H1 (cell line): Measurements from ENCODE around the gene ZNF624. TPM values are rescaled to one million over a fixed set of nuclear protein-coding genes. Genes with fewer than 3 reads are reported as not detected.

Experiments
- CHD7 ChIP-seq: fragments of 300-600 bp; sonication (generic); IDR thresholded peaks from 2 replicates; pipeline ENCODE4 v1.7.1; 2012; ENCODE audit warnings: low read length, moderate library complexity, mild to moderate bottlenecking, inconsistent platforms; ENCODE audit not compliant: insufficient replicate concordance
- CREB1 ChIP-seq: IDR thresholded peaks from 2 replicates; pipeline ENCODE4 v1.6.1; 2012; ENCODE audit warnings: inconsistent platforms
- EGR1 ChIP-seq: IDR thresholded peaks from 2 replicates; pipeline ENCODE4 v1.6.1; 2011; ENCODE audit warnings: low read depth, low read length, borderline replicate concordance
- FOSL1 ChIP-seq: IDR thresholded peaks from 2 replicates; pipeline ENCODE4 v1.6.1; 2011; ENCODE audit warnings: mild to moderate bottlenecking, low read depth, low read length, moderate library complexity; ENCODE audit not compliant: insufficient read depth
- KDM4A ChIP-seq: IDR thresholded peaks from one replicate; pipeline ENCODE4 v1.7.1; 2012; ENCODE audit warnings: low read depth, mild to moderate bottlenecking, moderate library complexity, low read length, inconsistent platforms; ENCODE audit not compliant: severe bottlenecking
- MAX ChIP-seq: IDR thresholded peaks from 2 replicates; pipeline ENCODE4 v1.6.1; 2012; ENCODE audit warnings: inconsistent platforms
- NRF1 ChIP-seq: IDR thresholded peaks from 2 replicates; pipeline ENCODE4 v1.6.1; 2011; ENCODE audit warnings: mild to moderate bottlenecking, low read depth, low read length, improper control_type of control experiment
- POLR2A ChIP-seq, 2 experiments: IDR thresholded peaks; 1 replicate in 1 of 2; 2 replicates in 1 of 2; pipeline ENCODE4 v1.6.1; 2011; ENCODE audit warnings: low read depth in 2 of 2, low read length in 2 of 2, mild to moderate bottlenecking in 2 of 2; ENCODE audit errors: control extremely low read depth in 1 of 2
- RBBP5 ChIP-seq: IDR thresholded peaks from 2 replicates; pipeline ENCODE4 v1.7.1; 2012; ENCODE audit warnings: low read depth, mild to moderate bottlenecking, inconsistent platforms, low read length, moderate library complexity, borderline replicate concordance
- SP1 ChIP-seq: IDR thresholded peaks from 2 replicates; pipeline ENCODE4 v1.6.1; 2011; ENCODE audit warnings: low read depth, low read length
- polyA plus RNA-seq, 7 experiments: library from polyadenylated mRNA; depleted of rRNA in 3 of 7; stranded (reverse) in 5 of 7; unstranded in 2 of 7; fragments of >200 nt in 5 of 7; fragments of 200-250 nt in 2 of 7; gene quantifications; 1 replicate in 5 of 7; 2 replicates in 1 of 7; 4 replicates in 1 of 7; pipeline versions ENCODE4 v1.2.1 to v1.2.3, GENCODE V29; 2011 to 2013; ENCODE audit warnings: missing spikeins in 2 of 7, mixed read lengths in 2 of 7
- total RNA-seq: library from RNA; stranded (reverse); fragmentation: NEBNext Ultra II Directional; extraction: Animal tissue kit (Norgen Biotek cat#: 25700); gene quantifications from 2 replicates; pipeline ENCODE4 v1.2.1, GENCODE V29; 2021

The ZNF624 gene
- total and polyA plus RNA-seq, 2 of the 8 experiments (the other 6 are each of a cell fraction or from before 2014, with no cell fraction given), result 0.39 to 2.5 TPM

- TF ChIP-seq CHD7 (no peak), POLR2A (IDR thresholded peaks at IDR 0.05; ENCODE audit: control extremely low read depth in 1 of 2, low read depth in 2 of 2, low read length in 2 of 2) (peak in 1 of 2 experiments; percentile 67; a peak in 2 of 3 replicates), RBBP5 (peak; percentile 91), KDM4A (peak; percentile 98), MAX (peak; percentile 76), EGR1 (no peak), CREB1 (peak; percentile 59; the same call in 1 of the 2 replicates), NRF1 (peak; percentile 67), FOSL1 (no peak), SP1 (no peak)
These were observed 64.3 kb downstream of the ZNF624 start (continued) for GRCh38 chr17:16589097-16589969.
